K562 (cell line): ENCODE data around the gene LY6G6D. TPM values are rescaled to one million over a fixed set of nuclear protein-coding genes. Genes with fewer than 3 reads are reported as not detected.
A peak's percentile ranks its signal among the peaks of the same experiment; 100 is the strongest.

Experiments used
- ASH1L ChIP-seq: fragments of 450-650 bp; IDR thresholded peaks from 2 replicates; pipeline ENCODE4 v1.6.1; 2018; ENCODE audit warnings: borderline replicate concordance, mild to moderate bottlenecking, low read depth; ENCODE audit not compliant: partially characterized antibody
- CEBPZ ChIP-seq: fragments of 150-350 bp; IDR thresholded peaks from 2 replicates; pipeline ENCODE4 v1.6.1; 2014; ENCODE audit warnings: low read depth, mild to moderate bottlenecking, low read length, borderline replicate concordance
- CHAMP1 ChIP-seq: fragments of 450-650 bp; IDR thresholded peaks from 2 replicates; pipeline ENCODE4 v1.6.1; 2016; ENCODE audit warnings: mild to moderate bottlenecking
- CHD4 ChIP-seq: fragments of 200-600 bp; sonication (generic); IDR thresholded peaks from 3 replicates; pipeline ENCODE4 v1.6.1; 2012; ENCODE audit warnings: low read depth, mild to moderate bottlenecking, mixed read lengths, low read length, inconsistent platforms; ENCODE audit not compliant: insufficient read depth, insufficient replicate concordance, poor library complexity, severe bottlenecking
- NBN ChIP-seq: fragments of 450-650 bp; IDR thresholded peaks from 2 replicates; pipeline ENCODE4 v1.6.1; 2016; ENCODE audit warnings: low read depth, mild to moderate bottlenecking
- REST ChIP-seq, 2 experiments: fragments of 450-650 bp; formaldehyde crosslinking in 1 of 2; IDR thresholded peaks; 2 replicates each; pipeline versions ENCODE4 v1.4.0 to v1.6.1; 2014 to 2020; ENCODE audit warnings: mild to moderate bottlenecking in 2 of 2, borderline replicate concordance in 1 of 2, low read depth in 1 of 2
- SMAD4 ChIP-seq: fragments of 250-450 bp; sonication (Bioruptor Pico); conservative IDR thresholded peaks from 2 replicates; pipeline ENCODE4 v1.8.0; 2021; ENCODE audit warnings: inconsistent platforms, mild to moderate bottlenecking, moderate library complexity
- polyA plus RNA-seq, 8 experiments: library from polyadenylated mRNA; depleted of rRNA in 4 of 8; stranded (reverse) in 5 of 8; unstranded in 3 of 8; fragments of >200 nt; fragmentation: Nextera tagmentation in 2 of 8; fragmentation: Illumina TruSeq in 1 of 8; extraction: Ambion mirVana in 2 of 8; extraction: Trizol in 1 of 8; gene quantifications; 2 replicates each; pipeline versions ENCODE4 v1.2.1 to v1.2.3, GENCODE V29; 2011 to 2014; ENCODE audit warnings: inconsistent platforms in 1 of 8, missing spikeins in 1 of 8
- total RNA-seq, 7 experiments: library from RNA; depleted of rRNA in 6 of 7; stranded (reverse); fragments of >200 nt in 6 of 7; fragmentation: Illumina TruSeq in 2 of 7; extraction: Trizol in 2 of 7; gene quantifications; 2 replicates each; pipeline versions ENCODE4 v1.2.1 to v1.2.3, GENCODE V29; 2011 to 2021; ENCODE audit warnings: low replicate concordance in 1 of 7
- TF ChIP-seq, protein P1 (sequence below): fragments of 450-650 bp; IDR thresholded peaks from 2 replicates; pipeline ENCODE4 v1.6.1; 2017; ENCODE audit warnings: antibody characterized with exemption

LY6G6D gene
- total and polyA plus RNA-seq, 9 of the 15 experiments (the other 6 are each of a cell fraction or from before 2014, with no cell fraction given) = 0.30 to 0.38 TPM; not detected in 7

DNA sequence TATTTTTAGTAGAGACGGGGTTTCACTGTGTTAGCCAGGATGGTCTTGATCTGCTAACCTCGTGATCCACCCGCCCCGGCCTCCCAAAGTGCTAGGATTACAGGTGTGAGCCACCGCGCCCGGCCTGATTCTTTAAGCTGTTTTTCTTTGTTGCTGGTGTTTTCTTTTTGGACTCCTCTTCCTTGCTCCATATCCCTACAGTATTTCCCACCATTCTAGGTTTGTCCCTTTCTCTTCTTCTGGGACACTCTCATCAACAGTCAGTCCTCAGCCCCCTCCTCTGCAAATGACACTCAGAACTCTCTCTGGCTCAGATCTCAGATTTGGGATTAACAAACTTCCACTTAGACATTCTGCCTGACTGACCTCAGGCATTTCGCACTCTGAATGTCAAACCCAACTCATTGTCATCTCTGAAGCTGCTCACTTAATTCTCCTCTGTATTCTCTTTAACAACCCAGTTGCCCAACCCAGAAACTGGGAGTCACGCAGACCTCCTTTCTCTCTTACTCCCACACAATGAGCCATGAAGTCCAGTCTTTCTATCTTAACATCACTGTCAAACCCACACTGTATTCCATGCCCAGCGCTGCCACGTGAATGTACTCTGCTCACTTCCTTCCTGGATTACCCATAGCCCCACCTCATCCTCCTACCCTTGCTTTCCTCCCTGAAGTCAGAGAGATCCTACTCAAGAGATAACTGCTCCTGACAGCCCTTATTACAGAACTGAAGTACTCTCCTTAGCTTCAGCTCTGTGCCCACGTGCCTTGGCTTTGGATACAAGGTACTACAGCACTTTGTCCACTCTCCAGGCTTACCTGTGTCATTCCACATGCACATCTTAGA, 10.6 kb downstream of the LY6G6D start (continued):
- TF ChIP-seq REST (IDR thresholded peaks at IDR 0.05; ENCODE audit: borderline replicate concordance) (0 out of 2 replicates have a peak, but pooled peaks have one; percentile 22), REST (CRISPR knock-in tag; IDR thresholded peaks at IDR 0.05; ENCODE audit: low read depth) (peak; percentile 78; the same call in 1 of the 2 replicates), CHAMP1 (no peak), NBN (no peak), ASH1L (peak; percentile 8), SMAD4 (CRISPR knock-in tag) (peak; percentile 85), CHD4 (peak; percentile 41), CEBPZ (no peak)
- TF ChIP-seq, protein P1, sequence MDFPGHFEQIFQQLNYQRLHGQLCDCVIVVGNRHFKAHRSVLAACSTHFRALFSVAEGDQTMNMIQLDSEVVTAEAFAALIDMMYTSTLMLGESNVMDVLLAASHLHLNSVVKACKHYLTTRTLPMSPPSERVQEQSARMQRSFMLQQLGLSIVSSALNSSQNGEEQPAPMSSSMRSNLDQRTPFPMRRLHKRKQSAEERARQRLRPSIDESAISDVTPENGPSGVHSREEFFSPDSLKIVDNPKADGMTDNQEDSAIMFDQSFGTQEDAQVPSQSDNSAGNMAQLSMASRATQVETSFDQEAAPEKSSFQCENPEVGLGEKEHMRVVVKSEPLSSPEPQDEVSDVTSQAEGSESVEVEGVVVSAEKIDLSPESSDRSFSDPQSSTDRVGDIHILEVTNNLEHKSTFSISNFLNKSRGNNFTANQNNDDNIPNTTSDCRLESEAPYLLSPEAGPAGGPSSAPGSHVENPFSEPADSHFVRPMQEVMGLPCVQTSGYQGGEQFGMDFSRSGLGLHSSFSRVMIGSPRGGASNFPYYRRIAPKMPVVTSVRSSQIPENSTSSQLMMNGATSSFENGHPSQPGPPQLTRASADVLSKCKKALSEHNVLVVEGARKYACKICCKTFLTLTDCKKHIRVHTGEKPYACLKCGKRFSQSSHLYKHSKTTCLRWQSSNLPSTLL = no peak
